Lower lobe of right lung (tissue), 2 donors: ENCODE measurements around the gene ANKRD23. TPM values are rescaled to one million over a fixed set of nuclear protein-coding genes. Genes with fewer than 3 reads are reported as not detected.
A peak's percentile ranks its signal among the peaks of the same experiment; 100 is the strongest.

Experiments used
- ATAC-seq, 2 donors: fragments of 200-7000 bp; cut with Tn5 transposase; one replicate each; pipeline ENCODE4 v1.9.1; 2020 to 2022; ENCODE audit warnings: mild to moderate bottlenecking in 2 of 2, moderate library complexity in 2 of 2
- DNase-seq: peaks from one replicate; pipeline ENCODE4 v3.0.0-alpha.2; 2020
- H3K27ac ChIP-seq: fragments of 200-600 bp; one replicate; pipeline ENCODE4 v1.8.0; 2022
- H3K27me3 ChIP-seq: fragments of 200-600 bp; one replicate; pipeline ENCODE4 v1.8.0; 2022; ENCODE audit warnings: low read depth
- H3K36me3 ChIP-seq: fragments of 200-600 bp; one replicate; pipeline ENCODE4 v1.8.0; 2022; ENCODE audit warnings: mild to moderate bottlenecking
- H3K4me1 ChIP-seq: fragments of 200-600 bp; one replicate; pipeline ENCODE4 v1.8.0; 2022
- H3K4me3 ChIP-seq: fragments of 200-600 bp; one replicate; pipeline ENCODE4 v1.8.0; 2022; ENCODE audit warnings: mild to moderate bottlenecking
- H3K9me3 ChIP-seq: fragments of 200-600 bp; one replicate; pipeline ENCODE4 v1.8.0; 2022
- intact Hi-C: fragments of 100-400 bp; cut with DNase I; formaldehyde crosslinking; loops from one replicate; pipeline ENCODE4 v1.11.0; 2022
- total RNA-seq: library from RNA; stranded (reverse); fragmentation: NEBNext Ultra II Directional; extraction: Animal tissue kit (Norgen Biotek cat#: 25700); gene quantifications from one replicate; pipeline ENCODE4 v1.2.1, GENCODE V29; 2021
- TF ChIP-seq, protein P1 (sequence below): fragments of 200-600 bp; IDR thresholded peaks from one replicate; pipeline ENCODE4 v1.8.0; 2022; ENCODE audit warnings: antibody characterized with exemption, mild to moderate bottlenecking
- donor health status: DM: no; HTN: yes; CAD: no; lungs with severe emphysema.

ANKRD23 gene
- total RNA-seq, 1 donor from 2014 or later, result 3.5 TPM

DNA sequence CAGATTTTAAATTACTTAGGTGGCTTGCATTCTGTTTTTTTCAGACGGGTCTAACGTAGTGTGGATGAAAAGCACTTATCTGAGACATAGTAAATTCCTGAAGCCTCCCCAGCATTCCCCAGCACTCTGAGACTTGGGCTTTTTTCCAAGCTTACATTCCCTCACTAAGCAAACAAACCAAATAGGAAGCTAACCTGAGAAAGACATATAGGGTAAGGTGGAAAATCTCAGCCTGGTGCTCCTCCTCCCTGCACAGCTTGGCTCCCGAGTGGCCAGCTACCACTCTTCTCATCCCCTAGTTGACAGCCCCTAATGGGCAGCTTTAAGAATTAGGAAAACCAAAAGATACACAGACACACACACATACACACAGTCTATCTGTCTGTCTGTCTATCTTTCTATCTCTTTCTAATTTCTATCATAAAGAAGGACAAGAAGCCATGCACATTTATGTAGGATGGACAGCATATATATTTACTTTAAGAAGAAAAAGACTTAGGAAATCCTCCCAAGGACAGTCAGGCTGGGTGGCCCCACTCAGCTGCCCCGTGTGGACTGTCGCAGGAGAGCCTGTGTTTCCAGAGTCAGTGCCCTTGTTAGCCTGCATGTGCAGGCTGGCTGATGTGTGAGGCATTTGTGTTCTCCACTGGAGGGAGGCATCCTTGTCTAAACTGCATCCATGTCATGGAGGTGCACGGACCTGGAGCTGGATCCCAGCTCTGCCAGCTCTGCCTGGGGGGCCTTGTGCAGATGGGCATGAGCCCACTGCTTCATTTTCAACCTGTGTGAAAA, 19.5 kb downstream of the ANKRD23 start:
- peaks cover 41% of the 10 kb centered on the region for H3K4me1 ChIP-seq
- H3K27ac ChIP-seq, result no peak overlapping the region
- ATAC-seq (peak; percentile 23 to 46), DNase-seq (no peak)
- H3K4me3 ChIP-seq, result no peak overlapping the region
- no peaks in the 10 kb centered on the region for H3K27me3 ChIP-seq
- TF ChIP-seq, protein P1, sequence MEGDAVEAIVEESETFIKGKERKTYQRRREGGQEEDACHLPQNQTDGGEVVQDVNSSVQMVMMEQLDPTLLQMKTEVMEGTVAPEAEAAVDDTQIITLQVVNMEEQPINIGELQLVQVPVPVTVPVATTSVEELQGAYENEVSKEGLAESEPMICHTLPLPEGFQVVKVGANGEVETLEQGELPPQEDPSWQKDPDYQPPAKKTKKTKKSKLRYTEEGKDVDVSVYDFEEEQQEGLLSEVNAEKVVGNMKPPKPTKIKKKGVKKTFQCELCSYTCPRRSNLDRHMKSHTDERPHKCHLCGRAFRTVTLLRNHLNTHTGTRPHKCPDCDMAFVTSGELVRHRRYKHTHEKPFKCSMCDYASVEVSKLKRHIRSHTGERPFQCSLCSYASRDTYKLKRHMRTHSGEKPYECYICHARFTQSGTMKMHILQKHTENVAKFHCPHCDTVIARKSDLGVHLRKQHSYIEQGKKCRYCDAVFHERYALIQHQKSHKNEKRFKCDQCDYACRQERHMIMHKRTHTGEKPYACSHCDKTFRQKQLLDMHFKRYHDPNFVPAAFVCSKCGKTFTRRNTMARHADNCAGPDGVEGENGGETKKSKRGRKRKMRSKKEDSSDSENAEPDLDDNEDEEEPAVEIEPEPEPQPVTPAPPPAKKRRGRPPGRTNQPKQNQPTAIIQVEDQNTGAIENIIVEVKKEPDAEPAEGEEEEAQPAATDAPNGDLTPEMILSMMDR, result no peak
- peaks cover 77% of the 10 kb centered on the region for H3K36me3 ChIP-seq
- no peaks in the 10 kb centered on the region for H3K9me3 ChIP-seq
- intact Hi-C loops, result no loop called here

DNA sequence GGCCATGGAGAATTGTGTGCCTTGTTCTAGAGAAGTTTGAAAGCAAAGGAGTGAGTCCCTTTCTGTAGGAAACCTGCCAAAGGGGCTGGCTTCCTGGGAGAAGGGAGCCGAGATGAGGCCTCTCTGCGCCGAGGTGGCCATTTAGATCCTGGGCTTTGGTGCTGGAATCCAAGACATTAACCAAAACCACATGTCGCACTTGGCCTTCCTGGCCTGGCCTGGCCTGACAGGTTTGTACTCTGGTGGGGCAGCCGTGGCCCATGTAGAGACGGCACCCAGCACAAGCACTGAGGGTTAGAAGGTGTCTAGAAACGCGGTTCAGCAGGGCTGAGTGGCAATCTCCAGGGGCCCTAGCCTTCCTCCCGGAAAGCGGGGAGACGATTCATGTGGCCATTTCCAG, 20.6 kb downstream of the ANKRD23 start:
- DNase-seq (no peak), ATAC-seq (no peak)
- Histone ChIP-seq H3K27me3 (no peaks in the 10 kb centered on the region), H3K9me3 (no peaks in the 10 kb centered on the region), H3K36me3 (peaks cover 66% of the 10 kb centered on the region), H3K4me1 (peaks cover 52% of the 10 kb centered on the region), H3K27ac (no peak overlapping the region), H3K4me3 (no peak overlapping the region)
- TF ChIP-seq, protein P1, result no peak
- intact Hi-C loops, result no loop called here

GRCh38 chr2:96822786-96823185, 21.0 kb downstream of the ANKRD23 start:
- Histone ChIP-seq H3K27me3 (no peaks in the 10 kb centered on the region), H3K4me3 (no peak overlapping the region), H3K27ac (no peak overlapping the region), H3K9me3 (no peaks in the 10 kb centered on the region), H3K4me1 (peaks cover 56% of the 10 kb centered on the region), H3K36me3 (peaks cover 62% of the 10 kb centered on the region)
- intact Hi-C loops, result no loop called here
- TF ChIP-seq, protein P1, result no peak
- DNase-seq (no peak), ATAC-seq (no peak)

DNA sequence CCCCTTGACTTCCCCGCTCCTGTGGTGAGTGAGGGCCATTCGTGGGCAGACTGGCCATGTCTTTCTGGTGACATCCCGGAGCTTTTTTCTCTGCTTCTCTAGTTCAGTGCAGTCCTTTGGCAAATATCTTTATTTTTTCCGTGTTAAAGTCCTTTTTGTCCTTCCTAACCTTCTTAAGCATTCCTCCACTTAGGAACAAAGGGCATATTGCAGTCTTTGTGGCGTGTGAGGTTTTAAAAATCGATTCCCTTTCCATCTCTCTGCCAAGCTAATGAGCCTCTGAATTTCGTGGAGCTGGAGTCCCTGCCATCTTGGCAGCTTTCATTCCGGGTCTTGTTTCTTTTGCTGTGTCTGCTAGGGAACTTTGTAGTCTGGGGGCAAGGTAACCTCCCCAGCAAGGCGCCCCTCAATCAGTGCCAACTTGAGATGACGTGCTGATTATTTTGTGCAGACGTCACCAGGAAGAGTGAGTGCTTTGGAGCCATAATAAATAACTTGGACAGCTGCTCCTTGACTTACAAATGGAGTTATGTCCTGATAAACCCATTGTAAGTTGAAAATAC, 22.6 kb downstream of the ANKRD23 start:
- Histone ChIP-seq H3K4me1 (peaks cover 63% of the 10 kb centered on the region), H3K36me3 (peaks cover 46% of the 10 kb centered on the region), H3K27me3 (no peaks in the 10 kb centered on the region), H3K9me3 (no peaks in the 10 kb centered on the region), H3K27ac (no peak overlapping the region), H3K4me3 (no peak overlapping the region)
- ATAC-seq, result no peak
- TF ChIP-seq, protein P1, result no peak
- intact Hi-C loops, result no loop called here
- DNase-seq, result no peak

GRCh38 chr2:96819876-96820511, 23.8 kb downstream of the ANKRD23 start:
- no peak overlapping the region for H3K27ac ChIP-seq
- H3K4me1 ChIP-seq, result peaks cover 69% of the 10 kb centered on the region
- ATAC-seq (no peak), DNase-seq (no peak)
- H3K9me3 ChIP-seq, result no peaks in the 10 kb centered on the region
- TF ChIP-seq, protein P1, result no peak
- intact Hi-C loops, result no loop called here
- H3K36me3 ChIP-seq, result peaks cover 34% of the 10 kb centered on the region
- no peaks in the 10 kb centered on the region for H3K27me3 ChIP-seq
- no peak overlapping the region for H3K4me3 ChIP-seq
